ENCODE results near the gene CACNA2D1.
"Not testable (repeated sequence)": the region's sequence is repeated elsewhere in the genome, so short reads cannot be mapped to it uniquely, and the experiment has no call there.

The CACNA2D1 gene

DNA sequence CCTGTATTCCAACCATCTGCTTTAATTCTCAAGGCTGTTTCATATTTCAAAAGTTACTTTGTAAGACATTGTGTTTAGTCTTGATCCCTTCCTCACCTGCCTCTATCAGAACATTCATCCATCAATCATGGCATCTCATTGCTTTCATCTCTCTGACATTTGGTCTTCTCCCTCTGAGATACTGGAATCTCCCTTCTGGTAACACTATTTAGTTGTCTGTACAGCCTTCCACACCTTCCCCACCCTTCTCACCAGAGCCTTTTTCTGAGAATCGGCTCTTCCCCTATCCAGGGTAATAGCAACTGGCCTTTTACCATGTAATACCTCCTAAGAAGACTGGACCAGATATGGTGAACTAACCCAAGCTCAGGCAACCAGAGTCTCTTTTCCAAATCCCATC lies 10.1 kb downstream of the CACNA2D1 start:
- no peak for DNase-seq
- no peaks in the 10 kb centered on the region for H3K36me3 ChIP-seq (replicated peaks)
- no peaks in the 10 kb centered on the region for H3K27me3 ChIP-seq (replicated peaks)
- no peak overlapping the region for H3K4me3 ChIP-seq (ENCODE audit: low read depth, low read length)
- TF ChIP-seq, protein P1, sequence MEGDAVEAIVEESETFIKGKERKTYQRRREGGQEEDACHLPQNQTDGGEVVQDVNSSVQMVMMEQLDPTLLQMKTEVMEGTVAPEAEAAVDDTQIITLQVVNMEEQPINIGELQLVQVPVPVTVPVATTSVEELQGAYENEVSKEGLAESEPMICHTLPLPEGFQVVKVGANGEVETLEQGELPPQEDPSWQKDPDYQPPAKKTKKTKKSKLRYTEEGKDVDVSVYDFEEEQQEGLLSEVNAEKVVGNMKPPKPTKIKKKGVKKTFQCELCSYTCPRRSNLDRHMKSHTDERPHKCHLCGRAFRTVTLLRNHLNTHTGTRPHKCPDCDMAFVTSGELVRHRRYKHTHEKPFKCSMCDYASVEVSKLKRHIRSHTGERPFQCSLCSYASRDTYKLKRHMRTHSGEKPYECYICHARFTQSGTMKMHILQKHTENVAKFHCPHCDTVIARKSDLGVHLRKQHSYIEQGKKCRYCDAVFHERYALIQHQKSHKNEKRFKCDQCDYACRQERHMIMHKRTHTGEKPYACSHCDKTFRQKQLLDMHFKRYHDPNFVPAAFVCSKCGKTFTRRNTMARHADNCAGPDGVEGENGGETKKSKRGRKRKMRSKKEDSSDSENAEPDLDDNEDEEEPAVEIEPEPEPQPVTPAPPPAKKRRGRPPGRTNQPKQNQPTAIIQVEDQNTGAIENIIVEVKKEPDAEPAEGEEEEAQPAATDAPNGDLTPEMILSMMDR (IDR thresholded peaks at IDR 0.05; ENCODE audit: low read depth, low read length, missing control alignments) = no peak
- in situ Hi-C loops (cut with HindIII; ENCODE audit: low pct_ligation_motif_present, low sequenced_read_pairs) = no loop called here
- no peak overlapping the region for H3K27ac ChIP-seq

DNA sequence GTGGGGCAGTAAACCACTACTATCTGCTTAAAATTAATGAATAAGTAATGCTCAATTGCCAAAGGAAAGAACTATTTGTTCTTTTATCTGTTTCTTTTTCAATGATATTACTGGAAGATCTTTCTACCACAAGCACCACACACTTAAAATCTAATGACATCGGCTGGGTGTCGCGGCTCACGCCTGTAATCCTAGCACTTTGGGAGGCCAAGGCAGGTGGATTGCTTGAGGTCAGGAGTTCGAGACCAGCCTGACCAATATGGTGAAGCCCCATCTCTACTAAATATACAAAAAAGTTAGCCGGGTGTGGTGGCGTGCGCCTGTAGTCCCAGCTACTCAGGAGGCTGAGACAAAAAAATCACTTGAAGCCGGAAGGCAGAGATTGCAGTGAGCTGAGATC lies 10.8 kb downstream of the CACNA2D1 start:
- H3K27me3 ChIP-seq (replicated peaks); in situ Hi-C loops (cut with HindIII; ENCODE audit: low pct_ligation_motif_present, low sequenced_read_pairs); DNase-seq; H3K27ac ChIP-seq; H3K4me3 ChIP-seq (ENCODE audit: low read depth, low read length); H3K36me3 ChIP-seq (replicated peaks): not testable (repeated sequence)

DNA sequence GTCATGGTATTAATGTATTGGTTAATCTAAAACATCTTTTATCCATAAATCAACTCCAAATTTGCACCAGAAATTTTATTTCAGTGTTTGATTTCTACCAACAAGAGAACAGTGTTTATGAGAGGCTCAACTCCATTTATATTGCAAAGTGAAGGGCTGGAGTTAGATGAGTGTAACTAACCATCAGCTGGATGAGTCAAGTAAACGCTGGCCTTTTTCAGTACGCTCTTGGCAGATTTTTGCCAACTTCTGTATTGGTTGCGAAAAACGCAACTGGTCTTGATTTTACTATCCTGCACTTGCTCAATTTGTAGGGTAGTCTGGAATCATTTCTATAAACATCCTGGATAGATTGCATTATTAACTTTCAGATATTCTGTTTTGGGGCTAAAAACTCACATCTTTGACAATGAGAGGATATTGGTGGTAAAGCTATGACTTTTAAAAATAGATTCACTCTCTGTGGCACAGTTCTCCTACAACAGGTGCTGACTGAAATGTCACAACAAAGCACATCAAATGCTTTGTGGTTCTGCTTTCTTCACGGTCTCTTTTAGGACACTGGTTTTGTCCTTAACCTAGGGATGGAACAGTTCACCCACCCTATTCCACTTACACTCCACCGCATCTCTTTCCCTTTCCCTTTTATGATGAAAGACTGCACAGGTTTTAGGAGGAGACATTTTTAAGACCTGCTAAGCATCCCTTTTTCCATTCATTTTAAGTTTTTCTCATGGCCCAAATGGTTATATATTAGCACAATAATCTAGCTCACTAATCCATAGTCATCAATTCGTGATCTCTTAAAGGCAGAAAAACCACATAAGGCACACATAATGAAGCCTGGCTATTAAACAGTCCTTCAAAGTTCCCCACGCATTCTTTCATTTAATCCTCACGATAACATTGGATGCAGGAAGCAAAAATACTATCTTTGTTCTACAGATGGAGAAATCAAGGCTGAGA lies 12.8 kb downstream of the CACNA2D1 start:
- Histone ChIP-seq H3K36me3 (replicated peaks) (no peaks in the 10 kb centered on the region), H3K27ac (no peak overlapping the region), H3K4me3 (ENCODE audit: low read depth, low read length) (no peak overlapping the region), H3K27me3 (replicated peaks) (no peaks in the 10 kb centered on the region)
- TF ChIP-seq, protein P1 (IDR thresholded peaks at IDR 0.05; ENCODE audit: low read depth, low read length, missing control alignments) = no peak
- in situ Hi-C loops (cut with HindIII; ENCODE audit: low pct_ligation_motif_present, low sequenced_read_pairs) = no loop called here
- no peak for DNase-seq

DNA sequence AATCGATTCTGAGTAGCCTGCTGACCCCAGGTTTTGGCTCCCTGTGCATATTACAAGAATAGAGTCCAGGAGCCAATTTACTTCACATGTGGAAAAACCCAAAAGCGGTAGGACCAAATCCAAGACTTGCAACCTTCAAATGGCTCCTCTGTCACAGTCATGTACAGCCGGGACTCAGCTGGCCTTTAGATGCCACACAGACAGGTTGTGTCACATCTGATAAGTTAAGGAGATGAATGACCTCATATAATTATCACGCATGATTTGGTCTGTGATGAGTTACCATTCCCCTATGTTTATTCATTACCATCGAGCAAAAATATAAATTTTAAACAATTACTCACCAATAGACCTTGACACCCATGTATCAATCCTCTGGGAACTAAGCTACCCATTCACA lies 14.2 kb downstream of the CACNA2D1 start:
- H3K36me3 ChIP-seq (replicated peaks) = no peaks in the 10 kb centered on the region
- no peak overlapping the region for H3K4me3 ChIP-seq (ENCODE audit: low read depth, low read length)
- in situ Hi-C loops (cut with HindIII; ENCODE audit: low pct_ligation_motif_present, low sequenced_read_pairs) = no loop called here
- TF ChIP-seq, protein P1 (IDR thresholded peaks at IDR 0.05; ENCODE audit: low read depth, low read length, missing control alignments) = no peak
- no peak overlapping the region for H3K27ac ChIP-seq
- no peaks in the 10 kb centered on the region for H3K27me3 ChIP-seq (replicated peaks)
- DNase-seq = peak; percentile 10

DNA sequence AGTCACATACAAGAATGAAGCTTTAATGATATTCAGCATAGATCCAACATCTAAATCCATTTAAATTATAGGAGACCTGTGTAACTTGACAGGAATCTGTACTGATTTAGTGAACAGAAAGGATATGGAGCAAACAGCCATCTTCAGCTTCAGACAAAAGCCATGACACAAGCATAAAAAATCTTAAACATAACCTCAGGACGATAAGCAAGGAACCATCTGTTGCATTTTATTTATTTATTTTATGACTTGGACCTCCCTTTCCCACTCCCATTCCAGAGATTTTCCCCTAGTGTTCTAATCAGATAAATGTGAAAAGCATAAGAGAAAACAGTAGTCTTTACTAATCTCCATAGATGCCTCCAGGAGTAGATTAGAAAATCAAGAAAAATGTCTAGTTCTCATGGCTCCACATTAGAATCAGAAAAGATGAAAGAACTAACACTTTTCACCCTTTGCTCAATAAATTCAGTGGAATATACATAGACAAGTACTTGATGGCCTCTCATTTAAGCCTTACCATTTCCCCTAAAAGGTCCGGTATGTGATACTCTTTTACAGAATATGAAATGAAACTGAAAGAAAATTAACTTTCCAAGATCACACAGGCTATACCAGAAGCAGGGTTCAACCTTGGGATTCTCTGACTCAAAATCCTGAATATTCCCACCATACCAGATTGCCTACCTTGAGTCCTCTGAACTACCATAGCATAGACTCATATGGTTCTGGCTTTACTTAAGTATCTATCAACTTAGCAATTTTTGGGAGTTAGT lies 15.2 kb downstream of the CACNA2D1 start:
- Histone ChIP-seq H3K27ac (peak overlapping the region; percentile 73), H3K4me3 (ENCODE audit: low read depth, low read length) (no peak overlapping the region), H3K27me3 (replicated peaks) (no peaks in the 10 kb centered on the region), H3K36me3 (replicated peaks) (no peaks in the 10 kb centered on the region)
- peak; percentile 64 for DNase-seq
- TF ChIP-seq, protein P1 (IDR thresholded peaks at IDR 0.05; ENCODE audit: low read depth, low read length, missing control alignments) = no peak
- in situ Hi-C loops (cut with HindIII; ENCODE audit: low pct_ligation_motif_present, low sequenced_read_pairs) = no loop called here

DNA sequence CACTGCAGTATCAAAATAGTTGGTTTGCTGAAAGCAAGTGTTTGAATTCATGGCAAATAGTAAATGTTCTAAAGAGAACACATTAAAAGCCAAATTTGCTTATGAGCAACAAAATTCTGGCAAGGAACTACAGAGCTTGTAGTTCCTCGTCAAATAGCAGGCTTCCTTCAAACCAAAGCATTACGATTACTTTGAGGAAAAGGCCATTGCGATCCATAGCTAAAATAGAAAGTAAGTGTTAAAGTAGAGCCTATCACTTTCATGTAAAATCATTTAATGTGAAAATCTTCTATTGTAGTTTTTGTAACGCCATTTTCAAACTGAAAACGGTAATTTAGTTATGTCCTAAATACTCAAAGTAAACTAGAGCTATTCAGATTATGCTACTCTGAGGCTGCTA lies 20.1 kb downstream of the CACNA2D1 start:
- TF ChIP-seq, protein P1 (IDR thresholded peaks at IDR 0.05; ENCODE audit: low read depth, low read length, missing control alignments) = no peak
- H3K4me3 ChIP-seq (ENCODE audit: low read depth, low read length) = no peak overlapping the region
- in situ Hi-C loops (cut with HindIII; ENCODE audit: low pct_ligation_motif_present, low sequenced_read_pairs) = no loop called here
- no peak overlapping the region for H3K27ac ChIP-seq
- H3K27me3 ChIP-seq (replicated peaks) = no peaks in the 10 kb centered on the region
- H3K36me3 ChIP-seq (replicated peaks) = no peaks in the 10 kb centered on the region
- DNase-seq = no peak
